GM11168 (cell line): ENCODE measurements around the gene CXXC5.

Experiments
- in situ Hi-C: fragments of 300-500 bp; cut with MboI; formaldehyde crosslinking; loops from one replicate; pipeline ENCODE4 v1.12.0; 2022; ENCODE audit warnings: low sequenced_read_pairs; ENCODE audit not compliant: unreplicated experiment

Gene CXXC5

DNA sequence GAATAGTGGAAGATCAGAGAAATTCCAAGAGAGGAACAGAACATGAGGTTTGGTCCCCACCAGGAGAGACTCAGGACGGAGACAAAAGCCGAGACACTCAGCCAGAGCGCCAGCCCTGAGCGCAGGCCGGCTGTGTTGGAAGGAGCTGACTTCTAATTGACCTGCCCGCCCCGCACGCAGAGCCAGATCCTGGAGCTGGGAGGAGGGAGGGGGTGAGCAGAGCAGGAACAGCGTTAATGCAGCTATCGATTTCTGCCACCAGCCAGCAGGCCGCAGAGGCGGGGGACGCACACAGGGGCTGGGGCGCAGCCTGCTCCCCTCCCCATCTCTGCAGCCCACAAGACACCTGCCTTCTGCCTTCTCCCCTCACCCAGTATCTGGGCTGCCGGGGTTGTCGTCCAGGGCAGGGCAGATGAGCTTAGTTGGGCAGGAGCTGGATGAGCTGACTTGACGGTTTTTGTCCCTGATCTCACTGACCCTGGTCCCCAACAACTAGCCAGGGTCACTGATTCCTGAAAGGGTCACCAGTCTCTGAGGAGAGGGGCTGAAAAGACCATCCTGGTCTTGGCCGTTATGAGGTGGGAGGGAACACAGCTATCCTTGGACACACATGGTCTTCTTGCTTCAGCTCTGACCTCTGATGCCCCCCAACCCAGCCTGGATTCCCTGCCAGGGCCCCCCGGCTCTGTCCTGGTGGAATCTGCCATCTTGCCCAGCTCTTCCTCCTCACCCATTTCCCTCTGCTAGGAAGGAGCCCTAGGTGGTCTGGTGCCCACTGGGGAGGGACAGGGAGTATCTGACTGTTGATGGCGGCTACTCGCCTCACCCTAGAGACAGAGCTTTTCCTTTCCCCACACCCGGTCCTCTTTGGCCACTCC is 29.8 kb downstream of the CXXC5 start:
- in situ Hi-C loops: loop anchor here (5.0 kb wide), 1 partner anchor 46 kb away; no protein-coding TSS in a partner anchor

DNA sequence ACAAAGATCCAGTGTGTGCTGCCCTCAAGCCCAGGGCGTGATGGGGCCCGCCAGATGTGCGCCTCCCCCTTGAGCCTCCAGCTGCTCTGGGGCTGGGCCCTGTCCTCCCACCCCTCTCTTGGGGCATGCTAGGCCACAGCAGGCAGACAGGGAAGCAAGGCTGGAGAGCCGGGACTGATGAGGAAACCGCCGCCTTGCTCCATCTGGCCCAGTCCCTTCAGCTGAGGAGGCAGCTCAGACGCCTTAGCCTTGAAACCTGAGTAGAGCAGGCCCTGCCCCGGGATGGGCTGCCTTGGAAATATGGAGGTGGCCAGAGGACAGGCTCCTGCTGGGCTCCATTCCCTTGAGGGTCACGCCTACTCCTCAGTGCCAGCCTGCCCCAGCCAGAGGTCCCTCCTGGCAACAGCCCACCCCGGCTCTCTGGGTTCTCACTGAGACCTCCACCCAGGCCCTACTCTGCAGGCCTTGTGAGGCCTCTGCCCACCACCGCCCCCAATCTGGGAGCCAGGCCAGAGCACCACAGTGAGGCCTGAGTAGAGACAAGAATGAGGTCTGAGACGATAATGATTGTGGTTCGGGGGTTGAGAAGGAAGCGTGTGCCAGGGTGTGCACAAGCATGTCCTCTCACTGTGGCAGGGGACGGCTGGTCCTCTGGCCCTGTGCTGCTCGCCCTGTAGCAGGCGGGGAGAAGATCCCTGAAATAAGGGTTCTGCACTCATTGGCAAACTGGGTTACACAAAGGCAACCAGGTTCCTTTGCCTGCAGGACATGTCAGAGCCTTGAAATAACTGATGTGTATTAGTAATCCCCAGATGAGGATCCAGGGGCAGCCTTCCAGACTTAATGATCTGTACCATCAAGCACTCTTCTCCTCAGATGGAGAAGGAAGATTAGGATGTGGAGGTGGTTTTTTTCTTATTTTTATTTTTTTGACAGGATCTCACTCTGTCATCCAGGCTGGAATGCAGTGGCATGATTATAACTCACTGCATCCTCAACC is 30.9 kb downstream of the CXXC5 start:
- in situ Hi-C loops: loop anchor here (5.0 kb wide), 1 partner anchor 47 kb away; no protein-coding TSS in a partner anchor

DNA sequence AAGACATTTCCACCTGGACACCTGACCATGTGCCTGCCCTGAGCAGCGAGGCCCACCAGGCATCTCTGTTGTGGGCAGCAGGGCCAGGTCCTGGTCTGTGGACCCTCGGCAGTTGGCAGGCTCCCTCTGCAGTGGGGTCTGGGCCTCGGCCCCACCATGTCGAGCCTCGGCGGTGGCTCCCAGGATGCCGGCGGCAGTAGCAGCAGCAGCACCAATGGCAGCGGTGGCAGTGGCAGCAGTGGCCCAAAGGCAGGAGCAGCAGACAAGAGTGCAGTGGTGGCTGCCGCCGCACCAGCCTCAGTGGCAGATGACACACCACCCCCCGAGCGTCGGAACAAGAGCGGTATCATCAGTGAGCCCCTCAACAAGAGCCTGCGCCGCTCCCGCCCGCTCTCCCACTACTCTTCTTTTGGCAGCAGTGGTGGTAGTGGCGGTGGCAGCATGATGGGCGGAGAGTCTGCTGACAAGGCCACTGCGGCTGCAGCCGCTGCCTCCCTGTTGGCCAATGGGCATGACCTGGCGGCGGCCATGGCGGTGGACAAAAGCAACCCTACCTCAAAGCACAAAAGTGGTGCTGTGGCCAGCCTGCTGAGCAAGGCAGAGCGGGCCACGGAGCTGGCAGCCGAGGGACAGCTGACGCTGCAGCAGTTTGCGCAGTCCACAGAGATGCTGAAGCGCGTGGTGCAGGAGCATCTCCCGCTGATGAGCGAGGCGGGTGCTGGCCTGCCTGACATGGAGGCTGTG is 32.4 kb downstream of the CXXC5 start:
- in situ Hi-C loops: no loop called here

DNA sequence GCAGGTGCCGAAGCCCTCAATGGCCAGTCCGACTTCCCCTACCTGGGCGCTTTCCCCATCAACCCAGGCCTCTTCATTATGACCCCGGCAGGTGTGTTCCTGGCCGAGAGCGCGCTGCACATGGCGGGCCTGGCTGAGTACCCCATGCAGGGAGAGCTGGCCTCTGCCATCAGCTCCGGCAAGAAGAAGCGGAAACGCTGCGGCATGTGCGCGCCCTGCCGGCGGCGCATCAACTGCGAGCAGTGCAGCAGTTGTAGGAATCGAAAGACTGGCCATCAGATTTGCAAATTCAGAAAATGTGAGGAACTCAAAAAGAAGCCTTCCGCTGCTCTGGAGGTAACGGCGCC is 32.9 kb downstream of the CXXC5 start:
- in situ Hi-C loops: no loop called here

DNA sequence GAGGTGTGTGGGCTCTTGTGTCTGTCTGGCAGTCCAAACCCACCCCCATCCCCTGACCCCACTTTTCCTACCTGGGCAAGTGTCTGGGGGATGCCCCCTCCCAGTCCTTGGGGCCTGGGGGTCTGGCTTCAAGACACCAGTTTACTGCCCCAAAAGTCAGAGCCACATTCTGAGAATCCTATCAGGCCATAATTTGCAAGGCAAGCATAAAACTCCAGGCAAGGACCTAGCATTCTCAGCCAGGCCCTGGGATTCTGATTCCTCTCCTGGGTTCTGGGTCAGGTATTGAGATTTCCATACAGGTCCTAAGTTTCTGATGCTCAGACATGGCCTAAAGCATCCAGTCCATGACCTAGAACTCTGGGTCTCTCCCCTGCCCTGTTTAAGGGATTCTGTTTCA is 33.3 kb downstream of the CXXC5 start:
- in situ Hi-C loops: no loop called here

DNA sequence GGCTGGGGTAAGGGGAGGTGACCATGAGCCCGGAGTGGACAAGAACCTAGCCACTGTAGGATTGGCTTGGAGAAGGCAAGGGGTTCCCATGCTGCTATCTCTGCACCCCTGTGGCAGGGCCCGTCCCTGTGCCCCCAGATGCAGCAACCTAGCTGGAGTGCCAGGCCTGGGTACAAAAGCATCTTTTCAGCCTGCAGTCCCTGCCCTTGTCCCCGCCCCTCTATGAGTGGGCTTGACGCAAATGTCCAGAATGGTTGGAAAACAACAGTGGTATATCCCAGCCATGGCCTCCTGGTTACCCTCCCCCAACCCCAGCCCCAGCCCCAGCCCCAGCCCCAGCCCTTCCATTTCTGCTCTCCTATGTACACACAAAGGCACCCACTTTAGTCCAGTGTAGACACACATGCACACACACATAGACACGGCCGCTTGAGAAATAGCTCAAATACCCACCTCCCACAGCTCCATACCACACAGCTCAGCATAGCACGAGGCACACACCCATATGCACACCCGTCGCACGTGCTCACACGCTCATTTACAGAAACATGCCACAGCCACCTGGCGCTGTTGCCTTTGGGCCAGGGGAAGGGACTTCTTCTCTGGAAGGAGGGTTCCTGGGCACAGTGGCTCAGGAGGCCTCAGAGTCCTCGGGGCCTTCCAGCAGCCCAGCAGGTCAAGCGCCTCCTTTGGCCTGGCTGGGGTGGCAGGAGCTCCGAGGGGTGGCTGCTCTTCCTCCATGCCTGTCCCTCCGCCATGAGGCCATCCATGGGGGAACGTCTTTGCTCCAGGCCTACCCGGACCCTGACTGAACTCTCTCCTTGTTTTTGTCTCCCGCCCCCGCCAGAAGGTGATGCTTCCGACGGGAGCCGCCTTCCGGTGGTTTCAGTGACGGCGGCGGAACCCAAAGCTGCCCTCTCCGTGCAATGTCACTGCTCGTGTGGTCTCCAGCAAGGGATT is 34.1 kb downstream of the CXXC5 start:
- in situ Hi-C loops: no loop called here

DNA sequence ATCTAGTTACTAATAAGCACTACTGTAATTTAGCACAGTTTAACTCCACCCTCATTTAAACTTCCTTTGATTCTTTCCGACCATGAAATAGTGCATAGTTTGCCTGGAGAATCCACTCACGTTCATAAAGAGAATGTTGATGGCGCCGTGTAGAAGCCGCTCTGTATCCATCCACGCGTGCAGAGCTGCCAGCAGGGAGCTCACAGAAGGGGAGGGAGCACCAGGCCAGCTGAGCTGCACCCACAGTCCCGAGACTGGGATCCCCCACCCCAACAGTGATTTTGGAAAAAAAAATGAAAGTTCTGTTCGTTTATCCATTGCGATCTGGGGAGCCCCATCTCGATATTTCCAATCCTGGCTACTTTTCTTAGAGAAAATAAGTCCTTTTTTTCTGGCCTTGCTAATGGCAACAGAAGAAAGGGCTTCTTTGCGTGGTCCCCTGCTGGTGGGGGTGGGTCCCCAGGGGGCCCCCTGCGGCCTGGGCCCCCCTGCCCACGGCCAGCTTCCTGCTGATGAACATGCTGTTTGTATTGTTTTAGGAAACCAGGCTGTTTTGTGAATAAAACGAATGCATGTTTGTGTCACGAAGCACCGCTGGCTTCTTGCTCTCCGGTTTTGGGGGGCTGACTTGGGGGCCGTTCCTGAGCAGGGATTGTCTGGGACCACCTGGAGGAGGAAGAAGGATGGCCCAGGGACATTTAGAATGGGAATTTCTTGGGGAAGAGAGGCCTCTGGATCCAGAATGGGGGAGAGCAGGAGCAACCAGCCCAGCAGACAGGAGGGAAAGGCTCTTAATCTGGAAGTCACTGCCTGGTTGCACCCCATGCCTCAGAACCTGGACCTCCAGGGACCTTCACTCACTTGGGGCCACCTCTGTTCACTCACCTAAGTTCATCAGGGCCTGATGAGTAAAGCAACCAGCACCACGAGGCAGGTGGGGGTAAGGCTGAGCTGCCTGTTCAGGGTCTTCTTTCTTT is 35.4 kb downstream of the CXXC5 start:
- in situ Hi-C loops: no loop called here

DNA sequence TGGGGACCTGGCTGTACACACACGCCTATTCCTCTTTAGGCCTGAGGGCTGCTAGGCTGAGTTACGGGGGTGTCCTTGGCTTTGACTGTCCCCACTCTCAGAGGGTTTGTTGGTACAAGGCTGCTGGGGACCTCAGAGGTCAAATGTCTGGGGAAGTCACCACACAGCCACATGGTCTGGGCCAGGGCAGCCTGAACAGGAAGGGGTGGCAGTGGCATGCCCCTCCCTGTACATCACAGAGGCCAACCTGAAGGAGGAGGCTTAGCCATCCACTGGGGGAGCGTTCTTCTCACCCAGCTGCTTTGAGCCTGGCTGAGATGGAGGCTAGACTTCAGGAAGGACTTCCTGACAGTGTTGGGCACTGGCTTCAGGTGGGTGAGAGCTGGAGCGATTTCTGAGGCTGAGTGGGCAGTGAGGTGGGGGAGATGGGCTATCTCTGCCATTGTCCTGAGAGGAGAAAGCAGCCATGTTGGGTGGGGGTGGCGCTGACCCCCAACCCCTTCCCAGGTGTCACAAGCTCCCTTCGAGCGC is 36.3 kb downstream of the CXXC5 start:
- in situ Hi-C loops: no loop called here

DNA sequence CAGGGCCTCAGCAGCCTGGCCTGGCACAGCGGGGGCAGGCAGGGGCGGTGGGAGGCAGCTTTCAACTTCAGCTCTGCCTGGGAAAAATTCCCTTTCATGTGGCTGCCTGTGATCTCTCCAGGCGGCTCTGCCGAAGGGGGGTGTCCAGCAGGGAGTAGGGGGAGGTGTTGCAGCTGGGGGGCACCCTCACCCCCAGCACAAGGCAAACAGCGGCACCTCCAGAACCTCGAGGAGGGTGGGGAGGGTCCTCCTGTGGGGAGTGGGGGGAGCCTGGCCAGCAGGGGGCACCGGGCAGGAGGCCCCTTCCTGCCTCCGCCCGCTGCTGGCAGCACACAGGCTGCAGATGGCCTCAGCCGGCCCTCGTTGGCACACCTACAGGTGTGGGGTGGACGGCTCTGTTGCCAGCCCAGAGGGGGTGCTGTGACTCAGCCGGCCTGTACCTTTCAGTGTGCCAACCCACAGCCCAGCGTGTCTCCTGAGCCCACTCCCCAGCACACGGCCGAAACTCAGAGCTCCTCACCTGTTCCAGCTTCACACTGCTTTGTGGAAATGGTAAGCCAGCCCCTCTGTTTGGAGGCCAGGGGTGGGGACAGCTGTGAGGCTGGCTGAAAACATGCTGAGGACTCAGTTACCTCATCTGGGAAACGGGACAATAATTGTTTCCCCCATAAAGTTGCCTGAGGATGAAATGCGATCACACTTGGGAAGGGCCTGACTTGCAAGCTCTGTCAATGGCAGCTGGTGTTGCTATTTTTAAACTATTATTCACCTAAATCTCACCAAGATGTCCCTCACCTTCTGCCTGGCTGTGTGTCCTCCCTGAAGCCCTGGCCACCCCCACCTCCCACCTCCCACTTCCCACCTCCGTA is 37.0 kb downstream of the CXXC5 start:
- in situ Hi-C loops: no loop called here

DNA sequence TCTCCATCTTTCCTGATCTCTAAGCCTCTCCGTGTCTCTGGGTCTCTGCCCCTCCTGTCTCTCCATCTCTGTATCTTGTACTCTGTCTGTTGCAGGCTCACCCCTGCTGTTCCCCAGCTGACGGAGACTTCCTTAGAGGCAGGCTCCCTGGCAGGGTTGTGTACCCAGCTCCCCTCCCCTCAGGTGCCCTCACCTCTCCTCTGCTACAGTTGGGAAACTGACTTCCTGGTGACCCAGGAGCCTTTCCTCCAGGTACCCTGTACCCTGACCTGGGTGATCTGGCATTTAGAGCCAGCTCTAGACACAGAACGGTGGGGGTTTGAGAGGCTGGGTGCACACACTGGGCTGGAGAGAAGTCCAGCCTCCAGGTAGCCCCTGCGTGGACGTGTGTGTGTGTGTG is 37.7 kb downstream of the CXXC5 start:
- in situ Hi-C loops: no loop called here

DNA sequence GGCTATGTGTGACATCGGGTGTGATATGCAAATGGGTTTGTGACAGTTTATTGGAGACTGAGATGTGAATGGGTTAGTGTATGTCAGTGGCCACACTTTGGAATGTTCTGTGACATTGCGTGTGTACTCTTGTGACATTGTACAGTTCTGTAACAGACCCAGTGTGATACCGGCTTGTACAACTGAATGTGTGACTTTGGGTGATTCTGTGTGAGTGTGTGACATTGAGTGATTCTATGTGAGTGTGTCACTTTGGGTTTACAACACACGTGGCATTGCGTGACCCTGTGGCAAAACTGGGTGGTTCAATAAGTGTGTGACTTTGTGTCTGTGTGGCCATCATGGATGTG is 38.2 kb downstream of the CXXC5 start:
- in situ Hi-C loops: no loop called here

DNA sequence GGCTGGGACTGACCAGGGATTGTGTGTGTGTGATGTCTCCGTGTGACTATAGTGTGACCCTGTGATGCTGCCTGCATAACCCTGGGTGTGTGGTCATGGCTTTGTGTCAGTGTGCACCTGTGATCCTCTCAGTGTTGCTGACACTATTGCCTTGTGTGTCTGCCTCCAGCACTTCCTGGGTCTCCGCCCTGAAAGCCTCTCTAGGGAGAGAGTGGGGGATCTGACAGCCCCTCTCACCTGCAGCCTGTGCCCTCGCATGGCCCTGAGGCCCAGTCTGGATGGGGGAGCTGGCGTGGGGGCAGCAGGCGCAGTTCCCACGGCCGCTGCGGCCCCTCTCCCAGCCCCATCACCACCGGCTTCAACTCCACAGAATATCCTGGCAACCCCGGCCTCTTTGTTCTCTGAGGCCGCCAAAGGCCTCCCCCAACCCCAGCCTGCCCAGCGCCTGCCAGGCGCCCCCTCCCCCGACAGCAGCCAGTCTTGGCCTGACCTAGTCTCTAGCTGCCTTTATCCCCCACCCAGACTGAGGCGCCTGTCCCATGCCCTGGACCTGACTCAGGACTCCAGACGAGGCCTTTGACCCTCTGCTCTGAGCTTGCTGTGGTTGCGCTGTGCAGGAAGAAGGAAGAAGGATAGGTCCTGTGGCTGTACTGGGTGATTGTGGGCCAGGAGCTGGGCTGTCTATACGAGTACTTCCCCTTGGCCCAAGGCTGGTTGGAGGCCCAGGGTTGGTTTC is 38.7 kb downstream of the CXXC5 start:
- in situ Hi-C loops: no loop called here

DNA sequence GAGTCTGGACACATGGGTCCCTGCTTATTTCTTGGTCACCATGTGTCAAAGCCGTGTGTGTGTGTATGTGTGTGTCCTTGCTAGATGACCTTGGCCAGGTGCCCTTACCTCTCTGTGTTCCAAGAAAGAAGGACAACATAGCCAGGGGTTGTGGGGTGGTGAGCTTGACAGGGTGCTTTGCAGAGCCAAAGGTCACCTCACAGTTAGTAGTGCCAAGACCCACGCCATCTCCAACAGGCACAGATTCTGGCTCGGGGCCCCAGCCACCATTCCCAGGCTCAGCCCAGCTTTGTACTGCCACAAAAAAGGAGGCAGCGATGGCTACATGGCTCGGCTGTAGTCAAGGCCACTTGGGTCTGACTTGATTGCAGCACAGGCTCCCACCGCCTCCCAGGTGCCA is 39.5 kb downstream of the CXXC5 start:
- in situ Hi-C loops: no loop called here

DNA sequence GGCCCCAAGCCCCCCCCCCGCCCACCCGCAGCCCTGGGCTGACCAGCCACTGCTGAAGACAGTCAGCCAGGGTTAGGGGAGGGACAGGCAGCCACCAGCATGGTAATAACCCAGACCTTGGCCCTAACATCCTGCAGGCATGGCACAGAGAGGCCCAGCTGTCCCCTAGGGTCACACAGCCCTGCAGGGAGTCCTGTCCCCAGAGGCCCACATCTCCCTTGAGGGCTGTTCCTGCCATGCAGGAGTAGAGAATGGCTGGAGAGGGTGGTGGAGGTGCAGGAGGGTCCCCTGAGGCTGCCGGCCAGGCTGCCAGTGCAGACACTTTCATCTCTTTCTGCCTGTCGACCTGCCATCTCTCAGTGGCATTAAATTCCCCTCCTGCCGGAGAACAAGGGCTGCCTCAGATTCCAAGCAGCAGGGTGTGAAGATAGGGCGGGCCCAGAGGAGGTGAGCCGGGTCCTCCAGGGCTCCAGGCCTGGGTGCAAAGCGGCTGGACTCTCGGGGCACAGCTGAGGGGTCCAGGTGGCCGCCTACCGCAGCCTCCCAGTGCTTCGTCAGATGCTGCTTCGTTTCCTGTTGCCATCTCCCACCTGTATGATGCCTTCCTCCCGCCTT is 40.0 kb downstream of the CXXC5 start:
- in situ Hi-C loops: no loop called here

DNA sequence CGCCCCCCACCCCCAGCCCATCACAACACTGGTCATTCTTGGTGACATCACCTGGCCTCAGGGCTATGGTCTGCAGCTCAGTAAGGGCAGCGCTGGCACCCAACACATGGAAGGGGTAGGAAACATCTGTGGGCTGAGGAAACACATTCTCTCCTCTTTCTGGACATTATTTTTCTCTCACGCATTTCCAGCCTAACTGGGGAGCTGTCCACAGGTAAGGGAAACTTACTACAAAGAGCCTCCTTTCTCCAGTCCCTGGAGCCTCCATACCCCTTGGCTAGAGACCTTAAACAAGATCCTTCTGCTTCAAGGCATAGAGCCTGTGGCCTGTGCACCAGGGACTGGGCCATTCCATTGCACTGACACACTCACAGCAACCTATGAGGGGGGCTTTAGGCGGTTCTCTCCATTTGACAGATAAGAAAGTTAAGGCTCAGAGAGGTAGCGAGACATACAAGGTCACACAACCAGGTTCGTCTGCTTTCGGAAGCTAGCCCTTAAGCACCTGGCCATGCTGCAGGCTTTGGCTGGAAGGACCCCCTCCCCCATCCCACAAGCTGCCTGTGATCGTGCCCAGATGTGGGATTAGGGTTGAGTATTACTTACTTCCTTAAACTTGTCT is 40.7 kb downstream of the CXXC5 start:
- in situ Hi-C loops: no loop called here

DNA sequence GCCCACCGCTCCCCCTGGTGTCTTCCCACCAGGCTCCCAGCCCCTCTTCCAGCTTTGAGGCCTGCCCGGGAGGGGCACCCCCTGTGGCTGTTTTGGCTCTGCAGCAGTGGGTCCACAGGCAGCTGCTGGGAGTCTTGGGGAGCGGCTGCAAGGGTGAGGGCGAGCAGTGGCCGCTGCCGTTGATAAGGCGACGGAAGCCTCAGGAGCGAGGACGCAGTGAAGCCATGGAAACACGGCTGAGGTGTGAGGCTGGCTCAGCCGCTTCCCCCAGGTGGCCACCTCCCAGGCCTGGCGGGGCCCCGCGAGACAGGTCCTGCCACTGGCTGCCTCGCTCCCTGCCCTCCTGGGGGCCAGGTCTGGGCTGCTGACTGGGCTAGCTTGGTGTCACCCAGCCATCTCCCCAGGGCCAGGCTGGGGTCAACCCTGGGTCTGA is 41.5 kb downstream of the CXXC5 start:
- in situ Hi-C loops: no loop called here
